Left lung (tissue), 10 donors: ENCODE data around the gene ARMH2. TPM values are rescaled to one million over a fixed set of nuclear protein-coding genes. Genes with fewer than 3 reads are reported as not detected.

ENCODE experiments used
- ATAC-seq: fragments of 200-7000 bp; cut with Tn5 transposase; one replicate; pipeline ENCODE4 v1.9.1; 2020; ENCODE audit warnings: moderate library complexity
- DNase-seq, 4 donors: peaks; one replicate each; pipeline ENCODE4 v3.0.0-alpha.2; 2013 to 2020
- H3K27ac ChIP-seq, 2 donors: fragments of 200-600 bp; sonication (generic) in 1 of 2; one replicate each; pipeline versions ENCODE4 v1.5.0 to v1.8.0; 2020 to 2021
- H3K27me3 ChIP-seq, 2 donors: fragments of 200-600 bp; sonication (generic) in 1 of 2; one replicate each; pipeline versions ENCODE4 v1.5.0 to v1.8.0; 2020 to 2021
- H3K36me3 ChIP-seq, 2 donors: fragments of 200-600 bp; sonication (generic) in 1 of 2; one replicate each; pipeline versions ENCODE4 v1.5.0 to v1.8.0; 2020 to 2021
- H3K4me1 ChIP-seq, 2 donors: fragments of 200-600 bp; one replicate each; pipeline ENCODE4 v1.8.0; 2021
- H3K4me3 ChIP-seq, 2 donors: fragments of 200-600 bp; sonication (generic) in 1 of 2; one replicate each; pipeline versions ENCODE4 v1.5.0 to v1.8.0; 2020 to 2021; ENCODE audit warnings: mild to moderate bottlenecking in 1 of 2
- H3K9me3 ChIP-seq, 2 donors: fragments of 200-600 bp; sonication (generic) in 1 of 2; one replicate each; pipeline versions ENCODE4 v1.5.0 to v1.8.0; 2020 to 2021
- intact Hi-C, 2 donors: fragments of 100-400 bp; cut with DNase I; formaldehyde crosslinking; loops; one replicate each; pipeline versions ENCODE4 v1.11.2 to v1.14.2; 2022
- polyA plus RNA-seq, 6 donors: library from polyadenylated mRNA; unstranded; fragments of 120-200 nt; gene quantifications; one replicate each; pipeline ENCODE4 v1.2.1, GENCODE V29; 2013; ENCODE audit not compliant: insufficient read length in 6 of 6
- total RNA-seq, 2 donors: library from RNA; stranded (reverse); fragmentation: NEBNext Ultra II Directional; extraction: Animal tissue kit (Norgen Biotek cat#: 25700); gene quantifications; one replicate each; pipeline ENCODE4 v1.2.1, GENCODE V29; 2021
- TF ChIP-seq, protein P1 (sequence below), 2 donors: fragments of 200-600 bp; sonication (generic) in 1 of 2; IDR thresholded peaks; one replicate each; pipeline versions ENCODE4 v1.5.0 to v1.8.0; 2021; ENCODE audit warnings: antibody characterized with exemption in 2 of 2
- donor health status: DM: no; HTN: yes; CAD: no.
- donor health status: DM: no; HTN: no; CAD: no.

Gene ARMH2
- total and polyA plus RNA-seq, 8 donors = 0.40 to 0.72 (median 0.50) TPM; not detected in 5

DNA sequence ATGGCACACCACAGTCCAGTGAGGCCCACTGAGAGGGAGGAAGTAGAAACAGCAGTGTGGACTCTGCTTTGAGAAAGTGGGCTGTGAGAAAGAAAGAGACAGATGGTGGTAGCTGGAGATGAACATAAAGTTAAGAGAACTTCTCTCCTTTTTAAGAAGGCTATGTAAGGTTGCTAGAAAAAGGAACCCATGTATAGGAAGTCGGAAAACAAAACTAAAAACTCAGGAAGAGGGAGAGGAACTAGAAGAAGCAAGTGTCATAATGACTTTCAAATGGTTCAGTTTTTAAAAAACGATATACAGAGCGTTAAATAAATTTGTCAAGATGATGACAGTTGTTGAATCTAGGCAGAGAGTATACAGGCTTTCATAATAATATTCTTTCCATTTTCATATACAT, 49.4 kb downstream of the ARMH2 start:
- H3K9me3 ChIP-seq = peaks cover 0 to 2% of the 10 kb centered on the region in 2 donors
- DNase-seq = no peak
- H3K27me3 ChIP-seq = no peaks in the 10 kb centered on the region
- H3K36me3 ChIP-seq = no peaks in the 10 kb centered on the region
- intact Hi-C loops = no loop called here
- H3K4me1 ChIP-seq = peaks cover 0 to 4% of the 10 kb centered on the region in 2 donors
- H3K4me3 ChIP-seq = no peak overlapping the region
- TF ChIP-seq, protein P1, sequence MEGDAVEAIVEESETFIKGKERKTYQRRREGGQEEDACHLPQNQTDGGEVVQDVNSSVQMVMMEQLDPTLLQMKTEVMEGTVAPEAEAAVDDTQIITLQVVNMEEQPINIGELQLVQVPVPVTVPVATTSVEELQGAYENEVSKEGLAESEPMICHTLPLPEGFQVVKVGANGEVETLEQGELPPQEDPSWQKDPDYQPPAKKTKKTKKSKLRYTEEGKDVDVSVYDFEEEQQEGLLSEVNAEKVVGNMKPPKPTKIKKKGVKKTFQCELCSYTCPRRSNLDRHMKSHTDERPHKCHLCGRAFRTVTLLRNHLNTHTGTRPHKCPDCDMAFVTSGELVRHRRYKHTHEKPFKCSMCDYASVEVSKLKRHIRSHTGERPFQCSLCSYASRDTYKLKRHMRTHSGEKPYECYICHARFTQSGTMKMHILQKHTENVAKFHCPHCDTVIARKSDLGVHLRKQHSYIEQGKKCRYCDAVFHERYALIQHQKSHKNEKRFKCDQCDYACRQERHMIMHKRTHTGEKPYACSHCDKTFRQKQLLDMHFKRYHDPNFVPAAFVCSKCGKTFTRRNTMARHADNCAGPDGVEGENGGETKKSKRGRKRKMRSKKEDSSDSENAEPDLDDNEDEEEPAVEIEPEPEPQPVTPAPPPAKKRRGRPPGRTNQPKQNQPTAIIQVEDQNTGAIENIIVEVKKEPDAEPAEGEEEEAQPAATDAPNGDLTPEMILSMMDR (IDR thresholded peaks at IDR 0.05) = no peak
- peak overlapping the region; percentile 2 to 76 for H3K27ac ChIP-seq
- no peak for ATAC-seq

Other genes with a start within 250 kb of the ARMH2 start
- 1 to 10 TPM in 1 of 2 donors, under 1 TPM in 1; 0.96 to 1.5 TPM for gene KIAA0319, start 152.7 kb downstream of the ARMH2 start, total RNA-seq
- gene KIAA0319, start 152.7 kb downstream of the ARMH2 start, polyA plus RNA-seq = under 1 TPM; 0.10 to 0.61 (median 0.49) TPM
- gene TDP2, start 132.0 kb downstream of the ARMH2 start, total RNA-seq = 10 to 100 TPM; 33.9 to 49.0 TPM
- 10 to 100 TPM; 44.1 to 60.1 (median 49.2) TPM for gene TDP2, start 132.0 kb downstream of the ARMH2 start, polyA plus RNA-seq
- 10 to 100 TPM; 23.6 to 24.4 TPM for gene ACOT13, start 131.8 kb downstream of the ARMH2 start, total RNA-seq
- 10 to 100 TPM; 23.3 to 25.2 (median 24.6) TPM for gene ACOT13, start 131.8 kb downstream of the ARMH2 start, polyA plus RNA-seq
- gene C6orf62, start 79.8 kb downstream of the ARMH2 start, total RNA-seq = 100 to 1,000 TPM; 132 to 144 TPM
- 100 to 1,000 TPM; 115 to 151 (median 134) TPM for gene C6orf62, start 79.8 kb downstream of the ARMH2 start, polyA plus RNA-seq
- 10 to 100 TPM; 19.6 to 25.0 TPM for gene GMNN, start 24.0 kb downstream of the ARMH2 start, total RNA-seq
- 10 to 100 TPM; 33.5 to 44.3 (median 38.7) TPM for gene GMNN, start 24.0 kb downstream of the ARMH2 start, polyA plus RNA-seq
- gene RIPOR2, start 137.0 kb upstream of the ARMH2 start, total RNA-seq = 10 to 100 TPM; 18.7 to 56.8 TPM
- gene RIPOR2, start 137.0 kb upstream of the ARMH2 start, polyA plus RNA-seq = 1 to 10 TPM; 3.9 to 6.3 (median 5.5) TPM